HepG2 (cell line): Measurements from ENCODE around the gene PRR14.

Source experiments
- ATF6 ChIP-seq: sonication (generic); formaldehyde crosslinking; conservative IDR thresholded peaks from 2 replicates; pipeline ENCODE4 v1.4.0; 2020; ENCODE audit warnings: missing genetic modification reagents
- CAMTA2 ChIP-seq: sonication (generic); formaldehyde crosslinking; IDR thresholded peaks from 2 replicates; pipeline ENCODE4 v1.4.0; 2020; ENCODE audit warnings: mild to moderate bottlenecking, missing genetic modification reagents, borderline replicate concordance
- DNMT1 ChIP-seq: sonication (generic); formaldehyde crosslinking; IDR thresholded peaks from 2 replicates; pipeline ENCODE4 v1.5.1; 2020; ENCODE audit warnings: mild to moderate bottlenecking, missing genetic modification reagents
- MEF2D ChIP-seq: sonication (generic); formaldehyde crosslinking; IDR thresholded peaks from 2 replicates; pipeline ENCODE4 v1.5.1; 2020; ENCODE audit warnings: mild to moderate bottlenecking, missing genetic modification reagents
- PHF21A ChIP-seq: sonication (generic); formaldehyde crosslinking; IDR thresholded peaks from 2 replicates; pipeline ENCODE4 v1.5.0; 2020; ENCODE audit warnings: mild to moderate bottlenecking, missing genetic modification reagents
- TCF7L2 ChIP-seq: IDR thresholded peaks from 2 replicates; pipeline ENCODE4 v1.6.1; 2011; ENCODE audit warnings: mild to moderate bottlenecking, low read depth, low read length, moderate library complexity

GRCh38 chr16:30700971-30701370 lies 50.2 kb downstream of the PRR14 start:
- TF ChIP-seq DNMT1 (CRISPR knock-in tag), result no peak
- TF ChIP-seq TCF7L2, result no peak
- no peak for TF ChIP-seq CAMTA2 (CRISPR knock-in tag)
- no peak for TF ChIP-seq PHF21A (CRISPR knock-in tag)
- TF ChIP-seq ATF6 (CRISPR knock-in tag), result no peak
- TF ChIP-seq MEF2D, result no peak
